Left forelimb (tissue), 1 donor: ENCODE data around the gene RHBDD3.
A peak's percentile ranks its signal among the peaks of the same experiment; 100 is the strongest.

ENCODE experiments used
- DNase-seq: peaks from one replicate; pipeline ENCODE4 v3.0.0-alpha.2; 2018; ENCODE audit warnings: low spot score

The RHBDD3 gene

DNA sequence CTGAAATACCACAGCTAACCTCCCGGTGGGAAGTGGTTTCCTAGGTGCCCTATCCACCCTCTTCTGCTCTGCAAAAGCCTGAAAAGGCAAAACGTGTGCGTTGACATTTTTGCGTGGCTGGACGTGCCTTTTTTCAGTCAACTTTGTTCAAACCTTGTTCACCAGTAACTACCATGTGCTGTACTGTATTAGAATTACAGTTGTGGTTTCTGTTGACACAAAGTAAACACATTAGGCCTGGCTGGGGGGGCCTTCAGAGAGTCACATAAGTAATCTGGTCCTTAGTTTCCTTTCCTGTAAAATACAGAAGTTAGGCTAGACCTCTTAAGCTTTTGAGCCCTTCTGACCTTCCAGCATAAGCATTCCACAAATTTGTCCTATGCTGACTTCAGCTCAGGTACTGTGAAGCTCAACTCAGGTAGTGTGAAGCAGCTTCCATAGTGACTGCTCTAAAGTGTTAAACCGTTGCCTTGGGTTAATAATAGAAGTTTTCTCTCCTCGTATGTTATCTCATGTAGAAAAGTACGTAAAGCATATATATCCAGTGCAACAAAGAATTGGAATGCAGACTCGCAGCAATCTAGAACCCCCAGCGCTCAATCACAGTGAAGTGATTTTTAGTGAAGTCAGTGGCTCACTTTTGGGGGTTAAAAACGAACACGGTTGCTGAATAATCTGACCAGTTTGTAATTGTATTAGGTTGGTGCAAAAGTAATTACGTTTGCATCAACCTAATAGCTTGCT lies 2.1 kb upstream of the RHBDD3 start:
- no peak for DNase-seq

DNA sequence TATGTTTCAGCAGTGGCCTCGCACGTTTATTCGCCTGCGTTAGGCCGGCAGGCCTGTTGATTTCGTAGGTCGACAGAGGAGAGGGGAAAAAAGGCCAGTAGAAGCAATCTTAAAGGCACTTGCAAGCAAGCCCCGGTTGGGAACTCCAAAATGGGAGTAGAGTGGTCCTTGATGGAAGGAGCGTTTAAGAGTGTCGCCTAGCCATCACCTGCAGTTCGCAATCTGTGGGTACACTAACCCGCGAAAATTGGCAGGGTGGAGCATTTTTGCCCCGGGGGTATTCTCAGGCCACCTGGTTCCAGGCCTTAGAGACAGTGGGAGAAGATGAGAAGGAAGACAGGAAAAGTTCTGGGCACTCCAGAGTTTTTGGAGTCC lies 1.4 kb upstream of the RHBDD3 start:
- DNase-seq: no peak

DNA sequence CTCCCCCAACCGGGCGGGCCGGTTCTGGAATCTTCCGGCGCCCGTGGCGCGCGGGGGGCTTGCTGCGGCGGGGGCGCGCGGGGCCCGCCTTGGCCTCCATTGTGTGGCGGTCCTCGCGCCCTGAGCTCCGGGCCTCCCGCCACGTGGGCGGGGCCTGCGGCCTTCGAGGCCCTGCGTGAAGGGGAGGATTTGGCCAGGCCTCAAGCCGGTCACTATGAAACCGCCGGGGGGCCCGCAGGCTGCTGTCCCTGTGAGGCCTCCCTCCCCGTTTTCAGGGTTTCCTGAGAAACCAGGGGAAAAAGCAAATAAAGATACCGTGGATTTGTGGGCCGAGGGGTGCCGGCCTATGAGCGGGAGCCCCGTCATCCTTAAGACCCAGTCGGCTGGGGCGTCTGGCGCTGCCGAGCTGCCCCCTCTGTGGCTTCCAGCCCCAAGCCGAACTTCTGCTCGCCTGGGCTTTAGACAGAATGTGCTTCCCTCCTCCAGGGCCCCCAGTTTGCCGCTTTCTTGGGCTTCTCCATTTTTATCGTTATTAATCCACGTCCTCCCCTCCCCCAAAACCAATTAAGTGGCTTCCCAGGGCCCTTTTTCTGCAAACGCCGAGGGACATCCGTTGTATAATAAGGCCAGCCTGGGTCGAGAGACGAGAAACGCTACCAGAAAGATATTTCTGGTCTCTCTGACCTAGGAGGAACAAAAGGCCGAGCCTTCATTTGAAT lies 889 bp upstream of the RHBDD3 start:
- peak; percentile 85 for DNase-seq

DNA sequence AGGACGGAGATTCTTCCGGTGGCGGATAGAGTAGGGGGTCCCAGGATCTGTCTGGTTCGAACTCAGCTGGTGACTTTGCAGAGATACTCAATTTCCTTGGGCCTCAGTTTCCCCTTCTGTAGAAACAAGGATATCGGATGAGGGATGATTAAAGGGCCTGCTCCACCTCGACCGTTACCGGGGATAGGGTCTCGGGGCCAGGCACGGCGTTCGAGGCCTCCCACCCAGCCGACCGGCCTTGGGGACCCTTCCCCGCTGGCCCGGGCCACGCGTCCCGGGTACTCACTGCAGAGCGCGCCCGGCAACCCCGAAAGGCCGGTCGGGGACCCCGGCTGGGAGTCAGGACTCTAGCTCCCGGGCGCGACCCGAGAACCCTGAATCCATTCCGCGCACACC lies 321 bp downstream of the RHBDD3 start:
- no peak for DNase-seq

DNA sequence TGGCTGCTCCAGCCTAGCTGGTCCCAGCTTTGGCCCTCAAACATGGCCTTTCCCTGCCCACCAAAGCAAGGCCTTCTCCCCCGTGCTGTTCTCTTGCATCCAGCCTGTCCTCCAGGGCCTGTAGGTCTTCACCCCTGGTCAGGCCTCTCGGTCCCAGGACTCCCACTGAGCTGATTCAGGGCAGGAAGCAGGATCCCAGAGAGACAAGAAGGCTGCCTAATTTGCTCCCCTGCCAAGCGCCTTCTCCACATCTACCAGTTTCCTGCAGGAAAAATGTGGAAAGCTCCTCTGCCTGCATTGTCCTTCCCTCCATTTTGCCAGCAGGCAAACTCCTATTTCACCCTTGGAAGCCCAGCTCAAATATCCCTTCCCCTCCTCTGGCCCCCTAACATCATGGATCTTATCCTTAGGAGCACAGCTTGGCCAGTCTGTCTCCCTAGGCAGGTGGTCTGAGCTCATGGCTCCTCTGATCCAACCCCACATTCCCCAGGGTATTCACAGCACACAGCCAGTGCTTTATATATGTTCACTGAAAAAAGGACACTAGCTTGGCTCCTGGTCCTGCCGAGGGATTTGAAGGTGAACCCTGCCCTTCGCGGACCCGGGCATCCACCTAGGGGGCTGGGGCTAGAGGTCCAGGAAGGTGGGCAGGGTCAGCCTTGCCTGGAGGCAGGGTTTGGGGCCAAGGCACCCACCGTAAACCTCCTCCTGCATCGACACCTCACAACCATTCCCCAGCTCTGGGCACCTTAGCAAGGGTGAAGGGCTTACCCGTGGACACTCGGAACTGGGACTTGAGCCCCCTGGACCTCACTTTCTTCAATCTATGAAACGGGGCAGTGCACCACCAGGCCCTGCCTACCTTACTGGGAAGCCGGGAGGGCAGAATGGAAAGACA lies 968 bp downstream of the RHBDD3 start:
- DNase-seq: no peak

DNA sequence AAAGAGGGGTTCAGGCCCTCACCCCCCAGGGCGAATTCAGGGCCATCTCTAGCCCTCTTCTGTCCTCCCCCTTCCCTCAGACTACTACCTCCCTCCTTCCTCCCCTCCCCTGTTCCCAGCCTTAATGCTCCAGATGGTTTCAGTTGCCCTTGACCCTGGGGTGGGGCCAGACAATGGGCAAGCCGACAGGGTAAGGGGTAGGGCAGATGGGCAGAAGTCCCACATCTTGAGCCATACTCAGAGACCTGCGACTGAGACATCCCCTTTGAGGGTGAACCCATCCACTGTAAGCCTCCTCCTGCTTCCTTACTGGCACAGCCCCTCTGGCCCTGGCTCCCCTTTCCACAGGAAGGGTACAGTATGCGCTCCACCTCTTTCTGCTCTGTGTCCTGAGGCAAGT lies 1.9 kb downstream of the RHBDD3 start:
- no peak for DNase-seq

DNA sequence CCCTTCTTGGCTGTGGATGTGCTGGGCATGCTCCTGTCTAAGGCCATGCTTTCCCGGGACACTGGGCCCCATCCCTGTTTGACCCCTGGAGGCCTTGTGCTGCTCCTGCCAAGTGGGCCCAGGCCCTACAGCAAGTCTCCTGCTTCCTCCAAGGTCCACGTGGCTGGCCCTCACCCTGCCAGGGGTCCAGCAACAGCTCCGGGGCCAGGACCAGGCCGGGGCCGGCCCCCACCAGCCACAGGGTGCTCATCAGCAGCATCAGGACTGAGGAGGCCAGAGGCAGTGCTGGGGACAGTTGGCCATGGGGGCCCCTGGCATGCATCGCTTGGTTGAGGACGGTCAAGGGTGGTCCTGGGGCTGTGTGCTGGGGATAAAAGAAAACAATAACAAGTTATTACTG lies 2.5 kb downstream of the RHBDD3 start:
- peak; percentile 53 for DNase-seq

DNA sequence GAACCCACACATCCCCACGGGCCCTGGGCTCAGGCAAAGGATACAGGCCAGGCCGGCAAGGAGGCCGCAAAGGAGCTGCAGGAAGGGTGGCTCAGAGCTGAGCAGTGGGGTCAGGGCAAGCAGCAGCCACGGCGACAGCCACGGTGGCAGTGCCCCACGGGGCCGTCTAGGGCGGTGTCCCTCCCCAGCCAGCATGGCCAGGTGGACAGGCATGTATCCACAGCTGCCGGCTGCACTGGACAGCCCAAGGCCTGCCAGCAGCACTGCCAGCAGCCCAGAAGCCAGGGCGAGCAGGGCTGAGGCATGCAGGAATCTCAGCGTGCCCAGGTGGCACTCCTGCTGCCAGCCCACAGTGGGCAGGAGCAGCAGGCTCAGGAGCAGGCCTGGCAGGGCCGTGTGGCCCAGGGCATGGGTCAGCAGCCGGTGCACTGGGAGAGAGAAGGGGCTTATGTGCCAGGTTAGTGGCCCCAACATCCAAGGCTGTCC lies 3.9 kb downstream of the RHBDD3 start:
- peak; percentile 58 for DNase-seq

DNA sequence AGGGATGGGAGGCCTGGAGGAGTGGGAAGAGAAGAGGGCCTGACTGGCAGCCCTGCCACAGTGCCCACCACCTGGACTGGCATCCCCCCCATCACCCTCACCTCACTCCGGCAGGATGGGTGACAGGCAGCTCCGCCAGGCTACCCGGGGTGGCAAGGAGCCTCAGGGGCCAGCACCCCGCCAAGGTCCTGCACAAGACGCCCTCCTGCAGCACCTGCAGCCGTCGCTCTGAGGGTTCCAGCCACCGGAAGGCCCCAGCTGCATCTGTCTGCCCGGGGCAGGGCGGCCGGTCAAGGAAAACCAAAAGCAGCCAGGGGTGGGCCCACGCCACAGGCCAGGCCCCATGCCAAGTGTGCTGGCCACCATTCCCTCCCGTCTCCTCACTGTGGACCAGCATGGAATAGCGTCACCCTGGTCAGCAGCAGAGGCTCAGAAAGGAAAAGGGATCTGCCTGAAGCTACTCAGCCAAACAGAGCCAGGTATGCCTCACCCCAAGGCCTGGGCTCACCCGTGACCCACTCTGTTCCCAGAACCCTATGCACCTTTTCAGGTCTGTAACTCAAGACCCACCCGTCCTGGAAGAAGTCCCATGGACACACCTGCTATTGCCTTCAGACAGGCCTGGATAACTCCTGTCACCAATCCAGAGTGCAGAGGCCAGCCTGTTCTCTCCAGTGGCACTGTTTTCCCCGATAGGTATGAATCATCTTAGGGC lies 7.0 kb downstream of the RHBDD3 start:
- peak; percentile 63 for DNase-seq

DNA sequence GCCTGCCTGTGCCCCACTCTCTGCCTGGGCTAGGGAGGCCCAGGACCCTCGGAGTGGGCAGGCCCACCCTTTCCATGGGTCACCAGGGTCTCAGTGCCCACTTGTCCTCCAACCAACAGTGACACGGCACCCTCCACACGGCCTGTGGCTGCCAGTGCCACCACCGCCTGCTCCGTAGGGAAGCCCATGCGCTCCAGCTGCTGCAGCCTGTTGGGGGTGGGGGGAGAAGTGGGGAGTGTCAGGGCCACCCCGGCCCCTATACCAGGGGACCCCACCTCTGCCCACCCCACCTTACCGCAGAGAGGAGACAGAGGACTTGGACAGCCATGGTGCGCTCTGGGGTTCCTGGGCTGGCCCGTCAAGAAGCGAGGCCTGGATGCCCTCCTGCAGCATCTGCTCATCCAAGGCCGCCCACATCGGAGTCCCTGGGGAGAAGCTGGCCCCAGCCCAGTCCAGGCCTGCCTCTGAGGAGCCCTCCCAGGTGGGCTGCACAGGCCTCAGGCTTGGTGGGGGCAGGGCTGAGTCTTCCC lies 7.7 kb downstream of the RHBDD3 start:
- DNase-seq: peak; percentile 65

DNA sequence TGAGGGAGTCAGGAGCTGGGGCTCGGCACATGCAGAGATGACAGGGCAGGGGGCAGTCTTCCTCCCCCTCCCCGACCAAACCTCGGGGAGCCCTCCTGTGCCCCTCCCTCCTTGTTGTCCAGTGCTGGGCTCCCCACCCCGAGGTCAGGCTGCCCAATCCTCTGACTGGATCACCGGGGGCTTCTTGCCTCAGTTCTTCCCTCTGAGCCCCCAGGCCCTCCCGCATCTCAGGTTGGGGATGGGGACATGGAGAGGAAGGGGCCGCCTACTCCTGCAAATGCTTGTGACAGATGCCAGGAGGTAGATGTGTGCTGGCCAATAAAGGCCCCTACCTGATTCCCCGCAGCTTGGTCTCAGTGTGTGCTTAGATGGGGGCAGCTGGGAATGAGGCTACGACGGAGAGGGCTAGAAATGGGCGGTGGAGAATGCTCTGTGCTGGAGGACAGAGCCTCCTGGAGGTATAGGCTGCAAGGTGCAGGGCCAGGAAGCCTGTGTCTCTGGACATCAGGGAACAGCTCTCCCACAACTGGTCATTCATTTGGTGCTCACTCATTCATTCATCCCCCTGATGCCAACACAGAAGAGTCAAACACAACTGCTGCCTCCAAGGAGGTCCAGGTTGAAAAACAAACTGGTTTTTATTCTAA lies 8.4 kb downstream of the RHBDD3 start:
- DNase-seq: peak; percentile 59

DNA sequence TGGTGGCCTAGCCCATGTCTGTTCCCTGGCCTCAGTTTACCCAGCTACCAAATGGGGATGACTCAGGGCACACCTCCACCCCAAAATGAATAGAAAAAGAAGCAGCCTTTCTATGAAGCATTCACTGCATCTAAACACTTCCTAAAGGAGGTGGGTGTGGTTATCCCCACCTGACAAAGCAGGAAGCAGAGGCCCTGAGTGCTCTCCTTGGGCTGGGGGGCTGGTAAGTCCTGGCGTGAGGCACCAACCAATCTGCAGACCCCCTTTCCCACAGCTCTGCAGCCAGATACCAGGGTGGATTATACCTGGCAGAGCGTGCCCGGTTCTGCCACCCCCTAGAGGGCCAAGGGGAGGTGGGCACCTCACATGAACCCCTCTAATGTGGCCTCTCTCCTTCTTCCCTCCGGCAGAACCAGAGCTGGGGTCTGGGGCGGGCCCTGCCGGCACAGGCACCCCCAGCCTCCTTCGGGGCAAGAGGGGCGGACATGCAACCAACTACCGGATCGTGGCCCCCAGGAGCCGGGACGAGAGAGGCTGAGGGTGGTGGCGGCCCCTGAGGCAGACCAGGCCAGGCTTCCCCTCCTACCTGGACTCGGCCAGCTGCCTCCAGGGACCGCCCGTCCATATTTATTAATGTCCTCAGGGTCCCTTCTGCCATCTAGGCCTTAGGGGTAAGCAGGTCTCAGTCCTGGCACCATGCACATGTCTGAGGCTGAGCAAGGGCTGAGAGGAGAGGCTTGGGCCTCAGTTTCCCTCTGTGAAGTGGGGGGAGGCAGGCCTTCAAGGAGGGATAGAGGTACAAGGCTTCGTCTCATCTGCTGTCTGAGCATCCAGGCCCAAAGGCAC lies 9.2 kb downstream of the RHBDD3 start:
- peak; percentile 61 for DNase-seq

DNA sequence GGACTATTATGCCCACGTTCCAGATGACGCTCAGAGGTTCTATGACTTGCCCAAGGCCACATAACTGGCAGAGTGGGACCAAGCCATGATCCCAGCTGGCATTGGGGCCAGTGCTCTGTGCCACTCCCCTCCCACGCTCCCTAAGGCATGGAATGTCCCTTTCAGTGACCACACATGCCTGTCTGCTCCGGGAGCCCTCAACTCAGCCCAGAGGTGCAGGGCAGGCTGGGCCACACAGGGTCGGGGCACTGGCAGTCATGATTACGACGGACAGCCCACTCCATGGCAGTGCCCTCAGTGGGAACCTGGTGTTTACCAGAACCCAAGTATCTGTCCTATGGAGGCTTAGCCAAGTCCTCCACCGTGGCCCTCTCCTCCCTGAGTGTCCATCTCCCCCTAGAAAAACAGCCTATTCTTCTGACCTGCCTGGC lies 10.0 kb downstream of the RHBDD3 start:
- no peak for DNase-seq

DNA sequence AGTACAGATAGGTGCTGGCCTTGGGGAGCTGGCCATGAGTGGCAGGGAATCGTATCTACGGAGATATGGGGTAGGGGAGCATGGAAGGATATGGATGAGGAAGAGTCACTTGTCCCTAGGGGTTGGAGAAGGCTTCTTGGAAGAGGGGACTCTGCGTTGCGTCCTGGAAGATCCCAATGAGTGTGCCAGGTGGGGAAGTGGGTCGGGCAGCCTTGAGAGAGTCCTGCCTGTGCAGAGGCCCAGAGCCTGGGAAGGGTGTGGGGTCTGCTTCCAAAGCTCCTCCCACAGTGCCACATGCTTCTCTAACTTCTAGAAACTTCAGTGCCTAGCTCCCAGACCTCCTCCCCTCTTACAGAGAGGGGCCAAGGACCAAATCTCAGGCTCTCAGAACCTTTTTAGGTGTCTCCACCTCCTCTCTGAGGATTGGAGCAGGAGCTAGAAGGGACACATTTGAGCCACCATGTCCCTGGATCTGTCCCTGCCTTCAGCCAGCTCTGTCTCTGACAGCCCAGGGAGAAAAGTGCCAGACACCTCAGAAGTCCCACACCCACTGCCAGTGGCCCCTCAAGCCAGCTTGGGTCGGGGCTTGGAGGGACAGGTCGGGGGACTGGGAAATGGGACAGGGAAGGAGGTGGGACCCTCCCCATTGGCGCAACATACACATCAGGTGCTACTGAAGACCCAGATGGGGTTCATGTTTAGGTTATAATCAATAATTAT lies 11.0 kb downstream of the RHBDD3 start:
- no peak for DNase-seq

DNA sequence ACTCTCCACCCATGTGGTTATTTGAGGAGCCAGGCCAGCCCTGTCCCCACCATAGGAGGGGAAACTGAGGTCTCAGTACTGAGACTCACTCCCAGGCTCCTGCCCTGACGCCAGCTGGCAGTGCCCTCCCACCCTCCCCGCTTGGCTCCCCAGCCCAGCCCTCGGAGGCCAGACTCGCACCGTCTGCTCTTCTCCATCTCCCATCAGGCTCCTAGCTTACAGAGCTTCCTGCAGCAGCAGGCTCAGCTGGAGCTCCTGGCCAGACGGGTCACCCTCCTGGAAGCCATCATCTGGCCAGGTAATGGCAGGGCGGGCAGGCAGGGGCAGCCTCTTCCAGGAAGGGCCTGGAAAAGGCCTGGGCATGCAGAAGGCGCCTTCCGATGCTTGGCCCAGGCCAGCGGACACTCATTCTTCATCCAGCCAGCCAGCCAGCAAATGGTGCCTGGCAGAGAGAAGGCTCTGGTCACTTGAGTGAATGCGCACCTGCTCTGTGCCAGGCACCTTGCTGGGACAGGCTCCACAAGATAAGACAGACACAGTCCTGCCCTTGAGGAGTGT lies 12.6 kb downstream of the RHBDD3 start:
- DNase-seq: no peak

DNA sequence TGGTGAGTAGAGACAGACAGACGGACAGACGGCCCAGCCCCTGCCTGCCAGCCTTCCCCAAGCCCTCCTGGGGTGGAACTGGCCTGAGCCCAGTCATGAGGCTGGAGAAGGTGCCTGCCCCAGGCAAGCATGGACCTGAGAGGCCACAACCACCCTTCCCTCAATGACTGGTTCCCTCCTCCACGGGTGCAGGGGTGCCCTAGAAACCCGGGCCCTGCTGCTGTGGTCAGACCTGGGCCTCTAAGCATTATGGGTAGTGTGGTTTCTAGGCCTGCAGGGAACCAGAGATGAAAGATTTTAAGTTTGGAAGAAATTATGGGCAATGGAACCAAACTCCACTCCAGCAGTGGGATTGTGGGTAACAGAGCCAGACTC lies 13.5 kb downstream of the RHBDD3 start:
- no peak for DNase-seq

DNA sequence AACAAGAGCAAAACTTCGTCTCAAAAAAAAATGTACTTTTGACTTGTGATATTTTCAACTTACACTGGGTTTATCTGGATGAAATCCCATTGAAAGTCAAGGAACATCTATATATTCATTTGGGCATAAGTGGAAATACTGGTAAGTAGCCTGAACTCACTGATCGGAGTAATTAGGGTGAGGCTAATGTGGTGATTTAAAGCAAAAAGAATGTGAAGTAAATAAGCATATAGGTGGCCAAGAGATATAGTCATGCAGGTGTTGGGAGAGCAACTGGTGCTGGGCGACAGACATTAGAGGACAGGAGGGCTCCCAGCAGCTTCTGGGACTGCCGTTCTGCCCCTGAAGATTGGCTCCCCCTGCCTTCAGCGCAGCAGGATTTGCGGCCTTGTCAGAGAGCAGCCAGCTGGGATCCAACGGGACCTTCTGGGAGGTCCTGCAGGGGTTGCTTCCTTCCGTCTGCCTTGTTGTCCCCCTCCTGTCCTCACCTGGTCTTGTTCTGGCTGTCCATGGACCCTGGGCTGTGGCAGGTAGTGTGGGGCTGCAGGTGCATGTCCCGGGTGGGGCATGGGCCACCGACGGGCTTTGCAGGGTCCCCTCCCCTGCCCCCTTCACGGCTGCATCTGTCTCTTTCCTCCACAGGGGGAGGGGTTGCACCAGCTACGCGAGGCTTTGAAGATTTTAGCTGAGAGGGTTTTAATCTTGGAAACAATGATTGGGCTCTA lies 14.1 kb downstream of the RHBDD3 start:
- DNase-seq: no peak
